Tibial nerve (tissue), 3 donors: ENCODE measurements around the gene PRSS22.

Source experiments
- POLR2A ChIP-seq, 2 donors: fragments of 450-650 bp; IDR thresholded peaks; one replicate each; pipeline ENCODE4 v1.6.1; 2017; ENCODE audit warnings: antibody characterized with exemption in 2 of 2, mild to moderate bottlenecking in 2 of 2, moderate library complexity in 2 of 2
- TF ChIP-seq, protein P1 (sequence below), 5 experiments: fragments of 200-600 bp in 3 of 5; fragments of 450-650 bp in 2 of 5; sonication (generic) in 3 of 5; IDR thresholded peaks; one replicate each; pipeline ENCODE4 v1.5.1; 2016 to 2019; ENCODE audit warnings: antibody characterized with exemption in 5 of 5, mild to moderate bottlenecking in 3 of 5, moderate library complexity in 2 of 5

DNA sequence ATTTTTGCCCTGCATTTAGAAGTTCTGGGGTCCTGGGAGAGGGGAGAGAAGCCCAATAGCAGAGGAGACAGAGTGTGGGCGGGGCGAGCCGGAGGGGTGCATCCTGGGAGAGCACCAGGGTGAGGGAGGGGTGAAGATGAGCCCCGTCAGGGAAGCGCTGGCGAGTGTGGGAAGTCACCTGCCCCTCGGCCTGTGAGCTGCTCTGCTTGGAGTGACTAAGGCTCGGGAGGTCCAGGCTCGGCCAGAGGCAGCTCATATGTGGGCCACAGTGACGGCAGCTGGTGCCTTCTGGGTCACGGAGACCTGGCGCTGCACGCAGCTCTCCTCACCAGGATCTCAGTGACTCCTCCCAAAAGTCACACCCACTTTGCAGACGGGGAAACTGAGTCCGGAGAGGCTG is 26.8 kb downstream of the PRSS22 start:
- no peak for TF ChIP-seq POLR2A (IDR thresholded peaks at IDR 0.05)
- TF ChIP-seq, protein P1, sequence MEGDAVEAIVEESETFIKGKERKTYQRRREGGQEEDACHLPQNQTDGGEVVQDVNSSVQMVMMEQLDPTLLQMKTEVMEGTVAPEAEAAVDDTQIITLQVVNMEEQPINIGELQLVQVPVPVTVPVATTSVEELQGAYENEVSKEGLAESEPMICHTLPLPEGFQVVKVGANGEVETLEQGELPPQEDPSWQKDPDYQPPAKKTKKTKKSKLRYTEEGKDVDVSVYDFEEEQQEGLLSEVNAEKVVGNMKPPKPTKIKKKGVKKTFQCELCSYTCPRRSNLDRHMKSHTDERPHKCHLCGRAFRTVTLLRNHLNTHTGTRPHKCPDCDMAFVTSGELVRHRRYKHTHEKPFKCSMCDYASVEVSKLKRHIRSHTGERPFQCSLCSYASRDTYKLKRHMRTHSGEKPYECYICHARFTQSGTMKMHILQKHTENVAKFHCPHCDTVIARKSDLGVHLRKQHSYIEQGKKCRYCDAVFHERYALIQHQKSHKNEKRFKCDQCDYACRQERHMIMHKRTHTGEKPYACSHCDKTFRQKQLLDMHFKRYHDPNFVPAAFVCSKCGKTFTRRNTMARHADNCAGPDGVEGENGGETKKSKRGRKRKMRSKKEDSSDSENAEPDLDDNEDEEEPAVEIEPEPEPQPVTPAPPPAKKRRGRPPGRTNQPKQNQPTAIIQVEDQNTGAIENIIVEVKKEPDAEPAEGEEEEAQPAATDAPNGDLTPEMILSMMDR (IDR thresholded peaks at IDR 0.05), result no peak
